Measurements from ENCODE around the gene MILR1.
"Not testable (repeated sequence)": the region's sequence is repeated elsewhere in the genome, so short reads cannot be mapped to it uniquely, and the experiment has no call there.

- TF ChIP-seq POLR2A, CTCF (IDR thresholded peaks at IDR 0.05): not testable (repeated sequence)
Measured at GRCh38 chr17:64422121-64422520, 26.8 kb upstream of the MILR1 start.

Measured in right lobe of liver (tissue), 4 donors.